HG02798 (cell line): ENCODE data around the gene APEX1.

Experiments used
- ATAC-seq: cut with Tn5 transposase; IDR thresholded peaks from one replicate; pipeline ENCODE4 v1.9.1; 2021; ENCODE audit warnings: mild to moderate bottlenecking; ENCODE audit not compliant: unreplicated experiment, poor library complexity

APEX1 gene

GRCh38 chr14:20469890-20470602 lies 15.0 kb downstream of the APEX1 start:
- ATAC-seq = peak; percentile 31

GRCh38 chr14:20470603-20470901 lies 15.5 kb downstream of the APEX1 start:
- no peak for ATAC-seq

GRCh38 chr14:20472536-20473169 lies 17.6 kb downstream of the APEX1 start:
- no peak for ATAC-seq

- ATAC-seq = no peak
Observed at GRCh38 chr14:20476776-20477175, 21.8 kb downstream of the APEX1 start.

GRCh38 chr14:20477211-20477876 lies 22.3 kb downstream of the APEX1 start:
- ATAC-seq = no peak

GRCh38 chr14:20478894-20479293 lies 23.9 kb downstream of the APEX1 start:
- no peak for ATAC-seq

- no peak for ATAC-seq
Observed at GRCh38 chr14:20482382-20482781, 27.4 kb downstream of the APEX1 start.

- ATAC-seq = no peak
Observed at GRCh38 chr14:20485900-20486299, 30.9 kb downstream of the APEX1 start.

GRCh38 chr14:20486684-20487395 lies 31.8 kb downstream of the APEX1 start:
- ATAC-seq = no peak

GRCh38 chr14:20487396-20487725 lies 32.3 kb downstream of the APEX1 start:
- ATAC-seq = no peak

- ATAC-seq = no peak
Observed at GRCh38 chr14:20489093-20489994, 34.3 kb downstream of the APEX1 start.

- ATAC-seq = no peak
Observed at GRCh38 chr14:20490563-20490962, 35.5 kb downstream of the APEX1 start.

- ATAC-seq = no peak
Observed at GRCh38 chr14:20492486-20492885, 37.5 kb downstream of the APEX1 start.

- ATAC-seq = no peak
Observed at GRCh38 chr14:20493634-20494033, 38.6 kb downstream of the APEX1 start.

- ATAC-seq = no peak
Observed at GRCh38 chr14:20494935-20495766, 40.1 kb downstream of the APEX1 start.

- no peak for ATAC-seq
Observed at GRCh38 chr14:20498622-20499021, 43.6 kb downstream of the APEX1 start.

GRCh38 chr14:20499108-20499507 lies 44.1 kb downstream of the APEX1 start:
- ATAC-seq = no peak

- no peak for ATAC-seq
Observed at GRCh38 chr14:20499881-20500280, 44.9 kb downstream of the APEX1 start.

GRCh38 chr14:20501346-20501745 lies 46.3 kb downstream of the APEX1 start:
- ATAC-seq = no peak
